Stimulated activated CD4-positive, alpha-beta T cell treated with anti-CD3 and anti-CD28 coated beads, Interleukin-4, amount 100 ng/mL, for 24 hours (primary cell): ENCODE measurements around the gene SP110.
"Not testable (repeated sequence)": the region's sequence is repeated elsewhere in the genome, so short reads cannot be mapped to it uniquely, and the experiment has no call there.

Experiments
- DNase-seq: peaks from one replicate; pipeline ENCODE4 v3.0.0-alpha.2; 2020

Gene SP110

DNA sequence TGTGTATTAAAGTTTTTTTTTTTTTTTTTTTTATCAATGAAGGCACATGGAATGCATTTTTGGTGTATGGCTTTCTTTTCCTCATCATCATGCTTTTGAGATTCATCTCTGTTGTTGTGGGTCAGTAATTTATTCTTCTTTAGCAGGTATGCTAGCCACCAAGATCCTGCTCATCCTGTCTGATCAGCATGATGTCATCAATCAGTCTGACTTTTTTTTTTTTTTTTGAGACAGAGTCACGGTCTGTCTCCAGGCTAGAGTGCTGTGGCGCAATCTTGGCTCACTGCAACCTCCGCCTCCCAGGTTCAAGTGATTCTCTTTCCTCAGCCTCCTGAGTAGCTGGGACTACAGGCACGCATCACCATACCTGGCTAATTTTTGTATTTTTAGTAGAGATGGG lies 3.0 kb upstream of the SP110 start:
- DNase-seq: not testable (repeated sequence)

GRCh38 chr2:230221493-230221892 lies 1.7 kb upstream of the SP110 start:
- DNase-seq: no peak

- DNase-seq: no peak
Observed at GRCh38 chr2:230220347-230220969, 674 bp upstream of the SP110 start.

GRCh38 chr2:230218421-230218820 lies 1.4 kb downstream of the SP110 start:
- DNase-seq: no peak

DNA sequence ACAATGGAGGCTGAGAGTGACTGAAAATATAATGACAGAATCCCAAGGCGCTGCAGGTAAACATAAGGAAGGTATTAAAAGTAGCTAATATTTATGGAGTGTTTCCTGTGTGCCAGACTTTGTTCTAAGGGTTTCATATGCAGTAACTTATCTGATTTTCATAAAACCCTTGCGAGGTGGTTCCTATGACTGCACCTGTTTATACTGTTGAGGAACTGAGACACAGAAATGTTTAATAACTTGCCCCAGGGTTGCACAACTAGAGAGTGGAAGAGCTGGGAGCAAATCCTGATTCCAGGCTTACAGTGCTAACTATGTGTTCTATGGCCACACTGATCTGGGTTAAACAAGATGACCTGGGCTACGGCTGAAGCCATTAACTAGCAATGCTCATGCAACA lies 2.4 kb downstream of the SP110 start:
- DNase-seq: no peak

- no peak for DNase-seq
Observed at GRCh38 chr2:230216489-230216888, 3.3 kb downstream of the SP110 start.

GRCh38 chr2:230209422-230210051 lies 10.2 kb downstream of the SP110 start:
- DNase-seq: no peak

DNA sequence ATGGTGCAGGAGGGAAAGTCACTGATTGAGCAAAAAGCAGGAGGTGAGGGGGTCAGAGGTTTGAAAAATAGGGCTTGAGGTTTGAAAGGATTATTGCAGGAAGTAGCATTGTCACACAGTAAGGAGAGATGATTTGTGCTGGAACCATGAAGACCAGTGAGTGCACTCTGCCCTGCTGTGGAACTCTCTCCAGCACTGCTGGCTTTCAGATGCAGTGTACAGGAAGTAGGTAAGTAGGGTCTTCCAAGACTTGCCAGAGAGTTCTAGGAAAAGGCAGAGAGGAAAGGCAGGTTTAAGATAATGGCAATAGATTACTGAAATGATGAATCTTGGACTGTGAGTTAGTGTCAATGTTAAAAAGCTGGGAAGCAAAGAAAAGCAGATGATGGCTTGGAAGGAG lies 11.2 kb downstream of the SP110 start:
- no peak for DNase-seq

- no peak for DNase-seq
Observed at GRCh38 chr2:230205721-230206120, 14.1 kb downstream of the SP110 start.

DNA sequence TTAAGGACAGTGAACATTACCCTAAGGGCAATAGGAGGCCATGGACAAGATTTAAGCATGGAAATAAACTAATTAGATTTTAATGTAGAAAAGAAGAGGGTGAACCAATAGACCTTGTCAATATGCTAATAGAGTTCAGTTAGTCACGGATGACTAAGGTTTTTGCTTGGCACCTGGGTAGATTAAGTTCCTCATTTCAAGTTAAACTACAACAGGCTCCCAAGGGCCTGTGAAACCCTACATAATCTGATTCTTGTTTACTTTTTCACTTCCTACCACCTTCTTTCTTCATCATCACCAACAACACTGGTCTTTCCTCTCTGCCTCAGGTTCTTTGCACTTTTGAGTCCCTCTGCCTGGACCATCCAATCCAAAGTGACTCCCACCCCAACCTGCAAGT lies 14.8 kb downstream of the SP110 start:
- no peak for DNase-seq

- DNase-seq: no peak
Observed at GRCh38 chr2:230203110-230203676, 16.6 kb downstream of the SP110 start.

- peak; percentile 43 for DNase-seq
Observed at GRCh38 chr2:230202430-230203109, 17.2 kb downstream of the SP110 start.

DNA sequence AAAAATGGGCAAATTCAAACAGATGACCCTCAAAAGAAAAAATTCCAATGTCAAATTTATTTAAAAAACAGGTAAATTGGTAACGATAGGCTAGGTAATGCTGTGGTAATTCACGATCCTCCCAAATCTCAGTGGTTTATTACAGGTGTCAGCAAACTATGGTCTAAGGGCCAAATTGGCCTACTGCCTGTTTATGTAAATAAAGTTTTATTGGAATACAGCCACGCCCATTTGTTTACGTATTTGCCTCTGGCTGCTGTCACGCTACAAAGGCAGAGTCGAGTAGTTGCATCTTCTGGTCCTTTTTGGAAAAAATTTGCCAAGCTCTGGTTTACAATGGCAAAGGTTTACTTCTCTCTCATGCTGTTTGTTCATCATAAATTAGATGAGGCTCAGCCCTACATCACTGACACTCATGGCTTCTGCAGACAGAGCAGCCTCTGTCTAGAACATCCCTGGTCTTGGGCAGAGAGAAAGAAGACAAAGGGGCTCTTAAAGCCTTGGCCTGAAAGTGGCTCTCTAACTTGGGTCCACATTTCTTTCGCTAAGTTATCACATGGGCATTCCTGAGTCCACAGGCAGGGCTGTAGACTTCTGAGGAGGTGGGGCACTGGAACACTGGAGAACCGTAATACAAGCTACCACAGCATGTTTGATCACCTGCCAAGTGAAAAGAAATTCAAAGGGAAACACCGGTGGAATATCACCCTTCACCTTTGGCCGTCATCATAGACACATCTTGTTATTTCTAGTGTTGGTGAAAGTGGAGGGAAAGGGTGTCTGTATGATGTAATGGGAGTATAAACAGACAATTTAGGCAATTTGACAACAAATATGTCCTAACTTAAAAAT lies 34.8 kb downstream of the SP110 start:
- DNase-seq: no peak

DNA sequence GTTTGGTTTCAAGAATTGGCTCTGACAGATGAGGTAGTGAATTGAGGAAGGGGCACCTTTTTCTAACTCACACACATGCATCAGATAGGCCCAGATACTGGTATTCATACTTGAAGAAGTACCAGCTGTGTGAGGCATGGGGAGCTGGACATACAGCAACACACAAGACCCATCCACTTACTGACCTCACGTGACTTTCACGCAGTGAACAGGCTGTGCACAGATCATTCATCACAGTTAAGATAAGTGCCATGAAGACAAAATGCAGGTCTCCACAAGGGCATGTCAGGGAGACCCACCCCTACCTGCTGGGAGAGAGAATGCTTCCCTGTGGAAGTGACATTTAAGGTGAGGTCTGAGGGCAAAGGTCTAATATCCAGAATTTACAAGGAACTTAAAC lies 38.6 kb downstream of the SP110 start:
- no peak for DNase-seq

DNA sequence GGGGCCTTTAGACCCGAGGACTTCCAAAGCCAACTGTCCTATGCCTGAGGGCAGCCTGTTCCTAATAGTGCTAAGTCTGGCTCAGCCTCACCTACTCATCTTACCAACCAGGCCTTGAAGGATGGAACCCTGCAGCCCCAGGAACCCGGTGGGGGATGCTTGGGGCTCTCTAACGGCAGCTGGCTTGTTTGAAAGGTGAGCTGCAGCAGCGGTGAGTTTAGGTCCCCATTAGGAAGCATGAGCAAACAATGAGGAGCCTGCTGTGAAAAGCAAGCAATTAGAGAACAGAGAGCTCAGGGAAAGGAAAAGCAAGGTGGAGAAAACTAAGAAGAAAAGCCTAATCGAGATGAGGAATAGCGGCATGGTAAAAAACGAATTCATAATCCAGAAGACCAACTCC lies 39.9 kb downstream of the SP110 start:
- DNase-seq: no peak

DNA sequence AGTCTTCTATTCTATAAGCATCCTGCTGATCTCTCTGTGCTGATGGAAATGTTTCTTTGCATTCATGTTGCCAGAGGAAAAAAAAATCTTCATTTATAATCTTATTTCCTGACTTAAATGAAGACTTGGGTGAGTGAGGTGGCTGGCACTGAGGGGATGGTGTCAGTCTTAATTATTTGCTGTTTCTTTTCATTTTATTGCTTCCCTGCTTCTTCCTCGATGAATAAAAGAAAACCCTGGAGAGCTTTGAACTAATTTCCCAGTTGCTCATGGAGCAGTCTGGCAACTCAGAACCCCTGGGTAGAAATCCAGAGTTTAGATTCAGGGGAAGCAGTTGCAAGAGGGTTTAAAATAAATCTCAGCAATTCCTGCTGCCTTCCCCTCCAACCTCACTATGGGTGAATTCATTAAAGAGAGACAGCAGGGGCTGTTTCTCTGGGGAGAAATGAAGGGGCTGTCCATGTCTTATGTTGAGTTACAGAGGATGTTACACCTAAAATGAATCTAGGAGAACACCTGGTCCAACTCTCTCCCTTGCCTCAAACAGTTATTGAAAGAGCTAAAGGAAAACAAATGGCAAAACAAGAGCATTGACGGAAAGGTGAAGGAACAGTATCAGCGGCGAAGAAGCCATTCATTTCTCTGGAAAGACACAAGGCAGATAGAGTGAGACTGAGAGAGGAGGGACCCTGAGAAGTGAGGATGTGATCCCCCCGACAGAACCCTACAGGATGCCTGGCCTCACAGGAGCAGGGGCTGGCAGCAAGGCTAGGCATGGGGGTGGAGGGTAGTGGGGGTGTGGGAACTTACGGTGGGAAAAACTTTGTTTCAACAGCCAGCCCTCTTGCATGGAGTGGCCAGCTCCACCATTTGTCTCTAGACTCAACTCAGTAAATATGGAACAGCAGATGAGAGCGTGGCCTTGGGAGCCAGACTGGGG lies 41.0 kb downstream of the SP110 start:
- no peak for DNase-seq

DNA sequence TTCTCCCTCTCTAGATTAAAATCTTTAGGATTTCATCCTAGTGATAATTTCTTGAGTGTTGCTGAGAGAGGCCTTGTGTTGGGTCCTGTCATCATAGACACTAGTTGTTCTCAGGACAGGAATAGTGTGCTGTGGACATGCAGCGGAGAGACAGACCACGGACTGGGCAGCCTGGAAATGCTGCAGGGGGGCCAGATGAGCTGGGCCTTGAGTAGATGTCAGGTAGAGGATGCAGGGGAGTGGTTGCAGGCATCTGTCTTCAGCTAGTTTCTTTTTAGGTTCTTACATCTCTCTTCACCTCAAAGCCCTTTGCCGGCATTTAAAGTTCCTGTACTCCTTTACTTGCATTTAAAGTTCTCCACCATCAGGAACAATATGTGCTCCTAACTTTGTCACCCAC lies 42.8 kb downstream of the SP110 start:
- no peak for DNase-seq

DNA sequence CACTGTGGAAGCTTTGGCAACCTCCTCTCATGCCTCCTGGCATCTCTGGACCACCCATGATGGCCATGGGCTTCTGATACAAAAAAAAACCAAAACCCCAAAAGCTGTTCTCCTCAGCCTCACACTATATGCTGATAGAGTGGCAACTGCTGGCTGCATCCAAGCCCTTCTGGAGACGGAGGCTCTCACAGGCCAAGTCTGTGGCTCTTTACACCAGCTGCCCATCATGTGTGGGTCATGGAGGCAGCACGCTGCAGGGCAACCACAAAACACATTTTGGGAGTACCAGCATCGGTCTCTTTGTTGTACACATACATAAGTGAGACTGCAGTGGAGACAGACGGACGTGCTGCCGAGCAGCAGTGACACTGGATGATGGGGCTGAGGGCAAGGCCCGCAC lies 45.3 kb downstream of the SP110 start:
- DNase-seq: no peak

- DNase-seq: no peak
Observed at GRCh38 chr2:230172852-230173251, 46.9 kb downstream of the SP110 start.

GRCh38 chr2:230172156-230172555 lies 47.6 kb downstream of the SP110 start:
- DNase-seq: no peak

- DNase-seq: no peak
Observed at GRCh38 chr2:230170532-230170931, 49.3 kb downstream of the SP110 start.

GRCh38 chr2:230166557-230167170 lies 53.1 kb downstream of the SP110 start:
- DNase-seq: no peak
